ENCODE measurements around the gene POLR2L. TPM values are rescaled to one million over a fixed set of nuclear protein-coding genes. Genes with fewer than 3 reads are reported as not detected.

POLR2L gene
- total RNA-seq, 4 donors from 2014 or later, result 71.7 to 140 (median 110) TPM

GRCh38 chr11:849951-850774, 7.8 kb upstream of the POLR2L start:
- WGBS, 2 donors, result 15 to 38% methylated on average over 42 to 47 of the region's 97 CpGs
- Histone ChIP-seq H3K27ac (peak overlapping the region in 1 of 4 donors; percentile 2), H3K27me3 (peaks cover 0 to 15% of the 10 kb centered on the region in 2 donors), H3K36me3 (peaks cover 0 to 24% (median 0%) of the 10 kb centered on the region in 3 donors), H3K9me3 (no peaks in the 10 kb centered on the region), H3K4me1 (peaks cover 0 to 97% (median 42%) of the 10 kb centered on the region in 4 donors), H3K4me3 (peak overlapping the region in 3 of 4 donors; percentile 15 to 54 (median 16))
- TF ChIP-seq POLR2A (IDR thresholded peaks at IDR 0.05) (no peak), CTCF (IDR thresholded peaks at IDR 0.05) (no peak), EP300 (IDR thresholded peaks at IDR 0.05) (no peak)
- DNase-seq (ENCODE audit: low spot score in 2 of 2), result no peak

- peaks cover 0 to 22% (median 0%) of the 10 kb centered on the region in 3 donors for H3K36me3 ChIP-seq
- peak overlapping the region in 1 of 4 donors; percentile 27 for H3K27ac ChIP-seq
- H3K4me1 ChIP-seq, result peaks cover 0 to 97% (median 44%) of the 10 kb centered on the region in 4 donors
- H3K9me3 ChIP-seq, result no peaks in the 10 kb centered on the region
- H3K27me3 ChIP-seq, result peaks cover 0 to 15% of the 10 kb centered on the region in 2 donors
- H3K4me3 ChIP-seq, result peak overlapping the region; percentile 13 to 54 (median 29)
- WGBS, 2 donors, result 17 to 30% methylated on average over 8 to 26 of the region's 71 CpGs
- TF ChIP-seq CTCF (IDR thresholded peaks at IDR 0.05), result no peak
- no peak for TF ChIP-seq POLR2A (IDR thresholded peaks at IDR 0.05)
- no peak for TF ChIP-seq EP300 (IDR thresholded peaks at IDR 0.05)
- DNase-seq (ENCODE audit: low spot score in 2 of 2), result no peak
Measured at GRCh38 chr11:849104-849824, 6.9 kb upstream of the POLR2L start.

GRCh38 chr11:848380-848931, 6.1 kb upstream of the POLR2L start:
- DNase-seq (ENCODE audit: low spot score in 2 of 2), result no peak
- Histone ChIP-seq H3K9me3 (no peaks in the 10 kb centered on the region), H3K27ac (peak overlapping the region in 1 of 4 donors; percentile 27), H3K4me1 (peaks cover 0 to 95% (median 45%) of the 10 kb centered on the region in 4 donors), H3K36me3 (peaks cover 0 to 18% (median 0%) of the 10 kb centered on the region in 3 donors), H3K4me3 (peak overlapping the region in 1 of 4 donors; percentile 54), H3K27me3 (peaks cover 0 to 15% of the 10 kb centered on the region in 2 donors)
- TF ChIP-seq POLR2A (IDR thresholded peaks at IDR 0.05) (no peak), CTCF (IDR thresholded peaks at IDR 0.05) (peak; percentile 85 to 91 (median 88))
- 30 to 32% methylated on average over 13 to 14 of the region's 14 CpGs for WGBS, 2 donors

GRCh38 chr11:847876-848275, 5.5 kb upstream of the POLR2L start:
- Histone ChIP-seq H3K27me3 (peaks cover 0 to 15% of the 10 kb centered on the region in 2 donors), H3K36me3 (peaks cover 0 to 18% (median 0%) of the 10 kb centered on the region in 3 donors), H3K4me3 (no peak overlapping the region), H3K4me1 (peaks cover 0 to 90% (median 48%) of the 10 kb centered on the region in 4 donors), H3K9me3 (no peaks in the 10 kb centered on the region), H3K27ac (no peak overlapping the region)
- DNase-seq (ENCODE audit: low spot score in 2 of 2), result no peak
- TF ChIP-seq POLR2A (IDR thresholded peaks at IDR 0.05) (no peak), EP300 (IDR thresholded peaks at IDR 0.05) (no peak), CTCF (IDR thresholded peaks at IDR 0.05) (no peak)
- WGBS, 2 donors, result 80 to 91% methylated on average over 8 to 15 of the region's 18 CpGs
